Activated B cell treated with CpG ODN at 0.5 μM for 24 hours (primary cell): ENCODE results near the gene KMT5B. TPM values are rescaled to one million over a fixed set of nuclear protein-coding genes. Genes with fewer than 3 reads are reported as not detected.

Source experiments
- ATAC-seq: fragments of 200-7000 bp; cut with Tn5 transposase; one replicate; pipeline ENCODE4 v1.10.0; 2021; ENCODE audit warnings: low read depth, mild to moderate bottlenecking, moderate library complexity
- CTCF ChIA-PET: fragments of 350-600 bp; sonication (Branson Sonifier 250); formaldehyde crosslinking; loops from one replicate; lab custom pipeline; 2021; ENCODE audit warnings: antibody characterized with exemption; lab: Charles Lee
- POLR2A ChIA-PET: fragments of 350-600 bp; sonication (Branson Sonifier 250); formaldehyde crosslinking; loops from one replicate; lab custom pipeline; 2021; ENCODE audit warnings: antibody characterized with exemption; lab: Charles Lee
- DNase-seq: peaks from one replicate; pipeline ENCODE4 v3.0.0; 2022
- H3K27ac Mint-ChIP-seq: one replicate; pipeline ENCODE4 v1.8.0; 2020; ENCODE audit warnings: mixed read lengths
- H3K27me3 Mint-ChIP-seq: one replicate; pipeline ENCODE4 v1.8.0; 2021; ENCODE audit warnings: mixed read lengths
- H3K36me3 Mint-ChIP-seq: one replicate; pipeline ENCODE4 v1.8.0; 2021; ENCODE audit warnings: low read depth, mixed read lengths
- H3K4me1 Mint-ChIP-seq: one replicate; pipeline ENCODE4 v1.8.0; 2021; ENCODE audit warnings: mixed read lengths
- H3K4me3 Mint-ChIP-seq: one replicate; pipeline ENCODE4 v1.8.0; 2020; ENCODE audit warnings: mild to moderate bottlenecking, mixed read lengths
- H3K9me3 Mint-ChIP-seq: one replicate; pipeline ENCODE4 v1.8.0; 2020; ENCODE audit warnings: mixed read lengths
- CTCF ChIP-seq: fragments of 200-600 bp; IDR thresholded peaks from one replicate; pipeline ENCODE4 v1.8.0; 2022; ENCODE audit warnings: antibody characterized with exemption, mild to moderate bottlenecking
- intact Hi-C: fragments of 100-400 bp; cut with micrococcal nuclease; formaldehyde crosslinking; loops from one replicate; pipeline ENCODE4 v1.15.1; 2024
- total RNA-seq: library from RNA; stranded (reverse); gene quantifications from 2 replicates; pipeline ENCODE4 v1.2.3, GENCODE V29; 2022

The KMT5B gene
- total RNA-seq, 1 donor from 2014 or later = 68.3 TPM

GRCh38 chr11:68135161-68135560 is 77.9 kb downstream of the KMT5B start:
- TF ChIP-seq CTCF = no peak
- intact Hi-C loops = no loop called here
- Mint-ChIP-seq H3K36me3 (peaks cover 2% of the 10 kb centered on the region), H3K27me3 (peaks cover 9% of the 10 kb centered on the region), H3K27ac (no peak overlapping the region), H3K9me3 (peaks cover 8% of the 10 kb centered on the region), H3K4me3 (no peak overlapping the region), H3K4me1 (no peaks in the 10 kb centered on the region)
- ATAC-seq (no peak), DNase-seq (no peak)
- POLR2A ChIA-PET = no interaction called here
- CTCF ChIA-PET = no interaction called here

GRCh38 chr11:68133761-68134160 is 79.3 kb downstream of the KMT5B start:
- POLR2A ChIA-PET = no interaction called here

GRCh38 chr11:68130121-68130520 is 83.0 kb downstream of the KMT5B start:
- CTCF ChIA-PET = no interaction called here
- H3K27ac Mint-ChIP-seq = no peak overlapping the region
- H3K9me3 Mint-ChIP-seq = peaks cover 8% of the 10 kb centered on the region

More at GRCh38 chr11:68133761-68134160, 79.3 kb downstream of the KMT5B start:
- peaks cover 21% of the 10 kb centered on the region for H3K27me3 Mint-ChIP-seq
- H3K27ac Mint-ChIP-seq = no peak overlapping the region
- TF ChIP-seq CTCF = no peak
- H3K9me3 Mint-ChIP-seq = peaks cover 8% of the 10 kb centered on the region
- H3K36me3 Mint-ChIP-seq = peaks cover 2% of the 10 kb centered on the region
- CTCF ChIA-PET = no interaction called here
- ATAC-seq (no peak), DNase-seq (no peak)
- H3K4me1 Mint-ChIP-seq = no peaks in the 10 kb centered on the region
- intact Hi-C loops = no loop called here
- no peak overlapping the region for H3K4me3 Mint-ChIP-seq

GRCh38 chr11:68128682-68129327 is 84.3 kb downstream of the KMT5B start:
- CTCF ChIA-PET = no interaction called here
- ATAC-seq (no peak), DNase-seq (no peak)
- Mint-ChIP-seq H3K4me1 (peaks cover 2% of the 10 kb centered on the region), H3K36me3 (peaks cover 2% of the 10 kb centered on the region), H3K27me3 (peaks cover 14% of the 10 kb centered on the region), H3K27ac (no peak overlapping the region), H3K9me3 (peaks cover 6% of the 10 kb centered on the region), H3K4me3 (peak overlapping the region; percentile 28)
- TF ChIP-seq CTCF = no peak
- POLR2A ChIA-PET = no interaction called here
- intact Hi-C loops = no loop called here

More at GRCh38 chr11:68130121-68130520, 83.0 kb downstream of the KMT5B start:
- DNase-seq = no peak
- Mint-ChIP-seq H3K36me3 (peaks cover 2% of the 10 kb centered on the region), H3K4me3 (no peak overlapping the region), H3K27me3 (peaks cover 16% of the 10 kb centered on the region), H3K4me1 (peaks cover 2% of the 10 kb centered on the region)
- POLR2A ChIA-PET = no interaction called here
- TF ChIP-seq CTCF = no peak
- intact Hi-C loops = no loop called here
- ATAC-seq = no peak

GRCh38 chr11:68127714-68128681 is 85.1 kb downstream of the KMT5B start:
- POLR2A ChIA-PET = no interaction called here

More at GRCh38 chr11:68127714-68128681, 85.1 kb downstream of the KMT5B start:
- Mint-ChIP-seq H3K27me3 (peaks cover 14% of the 10 kb centered on the region), H3K4me3 (no peak overlapping the region), H3K36me3 (peaks cover 2% of the 10 kb centered on the region), H3K4me1 (peaks cover 2% of the 10 kb centered on the region), H3K27ac (no peak overlapping the region), H3K9me3 (peaks cover 5% of the 10 kb centered on the region)
- no peak for DNase-seq
- intact Hi-C loops = no loop called here
- CTCF ChIA-PET = no interaction called here
- no peak for TF ChIP-seq CTCF
- no peak for ATAC-seq
